Brain microvascular endothelial cell (primary cell): ENCODE results near the gene CLEC16A.

Experiments
- DNase-seq: peaks from one replicate; pipeline ENCODE4 v3.0.0-alpha.2; 2020
- H3K27ac ChIP-seq: fragments of 250-450 bp; sonication (Bioruptor Pico); 2 replicates; pipeline ENCODE4 v1.5.1; 2020; ENCODE audit warnings: mild to moderate bottlenecking, moderate library complexity
- H3K27me3 ChIP-seq: fragments of 250-450 bp; sonication (Bioruptor Pico); replicated peaks from 2 replicates; pipeline ENCODE4 v1.5.1; 2020; ENCODE audit warnings: mild to moderate bottlenecking
- H3K36me3 ChIP-seq: fragments of 250-450 bp; sonication (Bioruptor Pico); replicated peaks from 2 replicates; pipeline ENCODE4 v1.5.1; 2020; ENCODE audit warnings: mild to moderate bottlenecking
- H3K4me3 ChIP-seq: 2 replicates; pipeline ENCODE4 v1.5.1; 2011; ENCODE audit warnings: low read depth, mild to moderate bottlenecking, control low read depth, low read length, moderate library complexity
- CTCF ChIP-seq: IDR thresholded peaks from 2 replicates; pipeline ENCODE4 v1.5.1; 2011; ENCODE audit warnings: low read depth, mild to moderate bottlenecking, moderate library complexity, low read length, control low read depth, inconsistent platforms; ENCODE audit errors: missing control alignments
- in situ Hi-C: cut with HindIII; loops from 2 replicates; pipeline ENCODE4 v1.10.0; 2017; ENCODE audit warnings: low sequenced_read_pairs, low pct_ligation_motif_present

Gene CLEC16A

GRCh38 chr16:11072420-11073153, 128.2 kb downstream of the CLEC16A start:
- in situ Hi-C loops, result no loop called here
- no peak for DNase-seq

GRCh38 chr16:11073407-11073999, 129.1 kb downstream of the CLEC16A start:
- Histone ChIP-seq H3K27me3 (no peaks in the 10 kb centered on the region), H3K36me3 (no peaks in the 10 kb centered on the region), H3K27ac (no peak overlapping the region), H3K4me3 (no peak overlapping the region)
- in situ Hi-C loops, result no loop called here
- no peak for DNase-seq
- TF ChIP-seq CTCF, result no peak

More at GRCh38 chr16:11072420-11073153, 128.2 kb downstream of the CLEC16A start:
- Histone ChIP-seq H3K27me3 (no peaks in the 10 kb centered on the region), H3K4me3 (no peak overlapping the region), H3K27ac (no peak overlapping the region), H3K36me3 (no peaks in the 10 kb centered on the region)
- TF ChIP-seq CTCF, result no peak

- no peaks in the 10 kb centered on the region for H3K36me3 ChIP-seq
- TF ChIP-seq CTCF, result no peak
- H3K4me3 ChIP-seq, result no peak overlapping the region
- no peaks in the 10 kb centered on the region for H3K27me3 ChIP-seq
- in situ Hi-C loops, result no loop called here
- H3K27ac ChIP-seq, result no peak overlapping the region
- DNase-seq, result no peak
Measured at GRCh38 chr16:11074131-11074530, 129.8 kb downstream of the CLEC16A start.

GRCh38 chr16:11075163-11075562, 130.8 kb downstream of the CLEC16A start:
- in situ Hi-C loops, result no loop called here
- no peaks in the 10 kb centered on the region for H3K36me3 ChIP-seq
- no peaks in the 10 kb centered on the region for H3K27me3 ChIP-seq
- TF ChIP-seq CTCF, result no peak
- DNase-seq, result no peak
- H3K4me3 ChIP-seq, result no peak overlapping the region
- H3K27ac ChIP-seq, result no peak overlapping the region

- Histone ChIP-seq H3K4me3 (no peak overlapping the region), H3K27ac (no peak overlapping the region), H3K27me3 (no peaks in the 10 kb centered on the region), H3K36me3 (no peaks in the 10 kb centered on the region)
- in situ Hi-C loops, result no loop called here
- DNase-seq, result no peak
- TF ChIP-seq CTCF, result no peak
Measured at GRCh38 chr16:11076259-11077018, 132.1 kb downstream of the CLEC16A start.
